NB4 (cell line): ENCODE measurements around the gene TXN2.

Source experiments
- CTCF ChIP-seq: IDR thresholded peaks from one replicate; pipeline ENCODE4 v1.5.1; 2012; ENCODE audit warnings: low read depth, low read length
- MAX ChIP-seq: IDR thresholded peaks from 2 replicates; pipeline ENCODE4 v1.6.1; 2011; ENCODE audit warnings: low read depth, low read length
- POLR2A ChIP-seq: IDR thresholded peaks from 2 replicates; pipeline ENCODE4 v1.6.1; 2011; ENCODE audit warnings: mild to moderate bottlenecking; ENCODE audit not compliant: insufficient read length; ENCODE audit errors: extremely low read depth

GRCh38 chr22:36475341-36475740, 6.1 kb downstream of the TXN2 start:
- TF ChIP-seq CTCF (no peak), POLR2A (no peak), MAX (no peak)
